Astrocyte of the cerebellum (primary cell): ENCODE data around the gene MMP8.
A peak's percentile ranks its signal among the peaks of the same experiment; 100 is the strongest.

Experiments used
- DNase-seq: peaks from one replicate; pipeline ENCODE4 v3.0.0-alpha.2; 2011; ENCODE audit warnings: low read depth
- H3K4me3 ChIP-seq: 2 replicates; pipeline ENCODE4 v1.5.1; 2011; ENCODE audit warnings: mild to moderate bottlenecking, low read depth, low read length, moderate library complexity
- in situ Hi-C: cut with HindIII; loops from 2 replicates; pipeline ENCODE4 v1.10.0; 2017; ENCODE audit warnings: low sequenced_read_pairs
- TF ChIP-seq, protein P1 (sequence below): IDR thresholded peaks from 2 replicates; pipeline ENCODE4 v1.5.1; 2012; ENCODE audit warnings: low read length, low read depth, moderate library complexity, mild to moderate bottlenecking; ENCODE audit errors: missing control alignments

Gene MMP8

DNA sequence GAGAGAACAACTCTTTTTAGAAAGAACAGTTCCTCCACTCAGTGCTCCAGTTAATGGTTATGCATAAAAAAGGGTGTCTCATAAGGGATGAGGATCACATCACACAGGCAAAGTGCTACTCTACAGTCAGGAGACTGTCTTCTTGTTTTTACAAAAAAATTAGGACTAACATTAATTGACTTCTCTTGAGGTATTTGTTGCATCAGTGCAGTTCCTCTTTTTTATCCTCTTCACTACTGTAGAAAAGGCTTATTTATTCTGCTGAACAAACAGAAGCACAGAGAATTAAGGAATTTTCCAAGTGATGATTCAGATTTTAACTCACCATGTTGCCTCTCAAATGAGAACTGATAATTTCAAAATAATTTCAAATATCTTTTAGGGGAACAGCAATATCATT, 1.9 kb downstream of the MMP8 start:
- TF ChIP-seq, protein P1, sequence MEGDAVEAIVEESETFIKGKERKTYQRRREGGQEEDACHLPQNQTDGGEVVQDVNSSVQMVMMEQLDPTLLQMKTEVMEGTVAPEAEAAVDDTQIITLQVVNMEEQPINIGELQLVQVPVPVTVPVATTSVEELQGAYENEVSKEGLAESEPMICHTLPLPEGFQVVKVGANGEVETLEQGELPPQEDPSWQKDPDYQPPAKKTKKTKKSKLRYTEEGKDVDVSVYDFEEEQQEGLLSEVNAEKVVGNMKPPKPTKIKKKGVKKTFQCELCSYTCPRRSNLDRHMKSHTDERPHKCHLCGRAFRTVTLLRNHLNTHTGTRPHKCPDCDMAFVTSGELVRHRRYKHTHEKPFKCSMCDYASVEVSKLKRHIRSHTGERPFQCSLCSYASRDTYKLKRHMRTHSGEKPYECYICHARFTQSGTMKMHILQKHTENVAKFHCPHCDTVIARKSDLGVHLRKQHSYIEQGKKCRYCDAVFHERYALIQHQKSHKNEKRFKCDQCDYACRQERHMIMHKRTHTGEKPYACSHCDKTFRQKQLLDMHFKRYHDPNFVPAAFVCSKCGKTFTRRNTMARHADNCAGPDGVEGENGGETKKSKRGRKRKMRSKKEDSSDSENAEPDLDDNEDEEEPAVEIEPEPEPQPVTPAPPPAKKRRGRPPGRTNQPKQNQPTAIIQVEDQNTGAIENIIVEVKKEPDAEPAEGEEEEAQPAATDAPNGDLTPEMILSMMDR, result no peak
- no peak for DNase-seq
- in situ Hi-C loops, result no loop called here
- no peak overlapping the region for H3K4me3 ChIP-seq

DNA sequence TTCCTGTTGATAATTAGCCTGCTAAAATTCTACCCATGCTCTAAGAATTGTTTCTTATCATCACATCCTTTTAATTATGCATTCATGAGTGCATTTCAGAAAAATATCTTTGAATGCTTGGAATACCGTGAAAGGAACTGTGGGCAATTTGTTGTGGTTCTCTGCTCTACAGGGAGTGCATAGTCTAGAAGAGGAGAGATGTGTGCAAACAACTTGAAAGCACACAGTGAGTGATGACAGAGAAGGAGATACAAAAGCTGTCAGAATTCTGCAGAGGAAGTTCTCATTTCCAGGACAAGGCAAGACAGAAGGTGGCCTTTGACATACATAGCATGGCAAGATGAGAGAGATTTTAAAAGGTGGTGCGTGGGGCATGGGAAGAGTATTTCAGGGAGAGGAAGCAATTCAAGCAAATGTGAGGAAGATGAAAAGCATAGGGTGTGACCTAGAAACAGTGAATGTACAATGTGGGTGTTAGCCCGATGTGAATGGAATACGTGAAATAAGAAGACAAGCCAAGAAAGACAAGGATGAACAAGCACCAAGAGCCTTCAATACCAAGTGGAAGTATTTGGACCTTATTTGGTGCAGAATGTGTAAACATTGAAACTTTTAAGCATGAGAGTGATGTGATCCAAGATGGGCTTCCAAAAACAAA, 5.0 kb downstream of the MMP8 start:
- DNase-seq, result peak; percentile 41
- TF ChIP-seq, protein P1, result no peak
- in situ Hi-C loops, result no loop called here
- no peak overlapping the region for H3K4me3 ChIP-seq

DNA sequence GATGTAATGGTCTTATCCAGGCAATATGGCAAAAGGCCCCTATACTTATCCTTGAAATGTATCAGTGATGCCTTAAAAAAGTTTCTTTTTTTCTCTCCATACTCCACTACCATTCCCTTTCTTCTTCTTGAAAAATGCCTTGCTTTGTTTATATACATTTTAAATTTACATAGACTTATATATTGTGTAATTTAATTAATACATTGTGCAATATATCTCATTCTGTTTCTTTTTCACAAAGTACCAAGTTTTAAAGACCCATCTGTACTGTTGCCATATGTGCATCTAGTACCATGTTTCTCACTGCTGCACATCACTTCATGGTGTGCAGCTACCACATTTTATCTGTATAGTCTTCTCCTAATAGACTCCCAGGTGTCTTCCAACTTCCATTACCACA, 7.5 kb downstream of the MMP8 start:
- no peak overlapping the region for H3K4me3 ChIP-seq
- in situ Hi-C loops, result no loop called here
- DNase-seq, result no peak
- TF ChIP-seq, protein P1, result no peak

DNA sequence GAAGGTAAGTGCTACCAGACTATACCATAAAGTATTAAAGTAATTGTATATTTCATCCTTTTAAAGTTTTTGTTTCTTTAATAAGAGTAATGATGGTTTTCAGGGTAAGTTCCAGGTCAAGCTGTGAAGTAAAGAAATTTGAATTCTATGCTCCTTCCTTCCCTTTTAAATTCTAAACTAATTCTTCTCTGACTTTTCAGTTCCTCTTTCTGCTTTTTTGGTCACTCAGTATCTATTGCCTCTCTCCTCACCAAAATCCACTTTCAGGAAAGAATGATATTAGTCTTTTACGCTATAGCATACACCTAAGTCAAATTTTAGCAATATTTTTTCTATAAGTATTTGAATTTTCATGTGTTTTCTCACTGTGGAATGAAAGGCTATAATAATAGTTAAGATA, 8.2 kb downstream of the MMP8 start:
- H3K4me3 ChIP-seq, result no peak overlapping the region
- TF ChIP-seq, protein P1, result no peak
- in situ Hi-C loops, result no loop called here
- DNase-seq, result no peak

DNA sequence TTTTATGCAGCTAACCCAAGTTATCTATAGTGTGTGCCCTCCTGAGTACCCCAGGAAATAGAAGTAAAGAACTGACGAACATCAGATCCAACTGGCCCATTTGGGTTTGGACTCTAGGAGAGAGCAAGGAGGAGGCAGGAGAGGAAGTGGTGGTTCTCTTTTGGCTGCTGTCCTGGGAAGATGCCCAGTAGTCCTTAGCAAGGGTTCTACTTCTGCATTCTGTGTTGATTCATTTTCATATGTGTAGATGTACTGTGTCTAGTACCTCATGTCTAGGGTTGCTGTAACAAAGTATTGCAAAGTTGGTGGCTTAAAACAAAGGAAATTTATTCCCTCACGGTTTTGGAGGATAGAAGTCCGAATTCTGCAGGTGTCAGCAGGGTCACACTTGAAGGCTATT, 12.6 kb downstream of the MMP8 start:
- TF ChIP-seq, protein P1, result no peak
- no peak for DNase-seq

DNA sequence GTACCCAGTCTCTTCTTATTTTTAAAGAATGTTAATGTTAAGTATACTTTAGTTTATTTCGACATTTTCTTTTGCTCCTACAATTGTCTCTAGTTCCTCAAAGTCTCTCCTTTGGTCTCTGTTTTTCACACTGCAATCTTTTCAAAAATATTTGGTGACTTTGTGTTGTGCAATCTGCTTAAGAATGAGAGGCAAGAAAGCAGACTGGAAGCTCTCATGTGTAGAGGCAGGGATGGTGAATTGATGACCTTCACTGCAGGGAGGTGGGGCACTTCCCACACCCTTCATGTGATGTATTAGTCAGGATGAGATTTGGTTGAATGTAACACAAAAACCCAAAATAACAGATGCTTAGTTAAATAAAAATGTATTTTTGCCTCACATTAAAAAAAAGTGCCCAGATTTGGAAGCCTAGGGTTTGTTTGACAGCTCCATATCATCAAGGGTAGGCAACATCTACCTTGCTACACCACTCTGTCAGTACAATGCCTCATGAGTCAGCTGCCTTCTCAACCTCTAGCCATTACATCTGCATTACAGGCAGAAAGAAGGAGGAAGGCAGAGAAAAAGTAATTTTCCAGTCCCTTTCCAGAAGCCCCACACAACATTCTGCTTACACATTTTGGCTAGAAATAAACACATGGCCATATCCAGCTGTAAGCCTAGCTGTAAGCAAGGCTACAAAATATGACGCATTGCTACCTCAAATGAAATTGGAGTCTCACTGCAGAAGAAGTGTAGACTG, 15.4 kb downstream of the MMP8 start:
- TF ChIP-seq, protein P1, result no peak
- H3K4me3 ChIP-seq, result no peak overlapping the region
- DNase-seq, result no peak
- in situ Hi-C loops, result no loop called here

More for the DNA sequence above, 12.6 kb downstream of the MMP8 start:
- in situ Hi-C loops, result no loop called here
- no peak overlapping the region for H3K4me3 ChIP-seq
